NB4 (cell line): ENCODE results near the gene SDK2.

ENCODE experiments used
- CTCF ChIP-seq: IDR thresholded peaks from one replicate; pipeline ENCODE4 v1.5.1; 2012; ENCODE audit warnings: low read depth, low read length
- MAX ChIP-seq: IDR thresholded peaks from 2 replicates; pipeline ENCODE4 v1.6.1; 2011; ENCODE audit warnings: low read depth, low read length
- POLR2A ChIP-seq: IDR thresholded peaks from 2 replicates; pipeline ENCODE4 v1.6.1; 2011; ENCODE audit warnings: mild to moderate bottlenecking; ENCODE audit not compliant: insufficient read length; ENCODE audit errors: extremely low read depth

GRCh38 chr17:73350864-73351263 lies 293.4 kb downstream of the SDK2 start:
- no peak for TF ChIP-seq CTCF
- TF ChIP-seq POLR2A, result no peak
- no peak for TF ChIP-seq MAX
